Stimulated activated CD4-positive, alpha-beta T cell treated with anti-CD3 and anti-CD28 coated beads, Interleukin-1b, Interleukin-23, amount 100 ng/mL, for 48 hours (primary cell): ENCODE results near the gene PLEKHO2.

Source experiments
- DNase-seq: peaks from one replicate; pipeline ENCODE4 v3.0.0-alpha.2; 2020

The PLEKHO2 gene

GRCh38 chr15:64828985-64829384 lies 12.7 kb upstream of the PLEKHO2 start:
- no peak for DNase-seq

- no peak for DNase-seq
These were observed 8.0 kb upstream of the PLEKHO2 start for GRCh38 chr15:64833690-64834089.

GRCh38 chr15:64836023-64836536 lies 5.6 kb upstream of the PLEKHO2 start:
- DNase-seq = no peak

- peak; percentile 26 for DNase-seq
These were observed 4.2 kb upstream of the PLEKHO2 start for GRCh38 chr15:64837502-64837901.

- no peak for DNase-seq
These were observed 713 bp upstream of the PLEKHO2 start for GRCh38 chr15:64841060-64841343.

GRCh38 chr15:64842096-64842939 lies 603 bp downstream of the PLEKHO2 start:
- peak; percentile 22 for DNase-seq

GRCh38 chr15:64842986-64843561 lies 1.4 kb downstream of the PLEKHO2 start:
- no peak for DNase-seq

GRCh38 chr15:64843991-64844390 lies 2.3 kb downstream of the PLEKHO2 start:
- DNase-seq = no peak

- no peak for DNase-seq
These were observed 2.9 kb downstream of the PLEKHO2 start for GRCh38 chr15:64844576-64845145.

GRCh38 chr15:64845183-64845611 lies 3.5 kb downstream of the PLEKHO2 start:
- DNase-seq = no peak

GRCh38 chr15:64845831-64846595 lies 4.3 kb downstream of the PLEKHO2 start:
- no peak for DNase-seq

- DNase-seq = no peak
These were observed 5.3 kb downstream of the PLEKHO2 start for GRCh38 chr15:64847016-64847415.

- no peak for DNase-seq
These were observed 5.7 kb downstream of the PLEKHO2 start for GRCh38 chr15:64847448-64847847.

- DNase-seq = no peak
These were observed 6.4 kb downstream of the PLEKHO2 start for GRCh38 chr15:64847876-64848716.

- DNase-seq = no peak
These were observed 9.2 kb downstream of the PLEKHO2 start for GRCh38 chr15:64850778-64851502.

GRCh38 chr15:64851503-64851840 lies 9.8 kb downstream of the PLEKHO2 start:
- no peak for DNase-seq

GRCh38 chr15:64854041-64854440 lies 12.3 kb downstream of the PLEKHO2 start:
- DNase-seq = no peak

GRCh38 chr15:64854526-64854925 lies 12.8 kb downstream of the PLEKHO2 start:
- no peak for DNase-seq

- no peak for DNase-seq
These were observed 13.7 kb downstream of the PLEKHO2 start for GRCh38 chr15:64855205-64855975.

- DNase-seq = no peak
These were observed 14.9 kb downstream of the PLEKHO2 start for GRCh38 chr15:64856429-64857145.
